ENCODE results near the gene PDCD1LG2.

PDCD1LG2 gene

DNA sequence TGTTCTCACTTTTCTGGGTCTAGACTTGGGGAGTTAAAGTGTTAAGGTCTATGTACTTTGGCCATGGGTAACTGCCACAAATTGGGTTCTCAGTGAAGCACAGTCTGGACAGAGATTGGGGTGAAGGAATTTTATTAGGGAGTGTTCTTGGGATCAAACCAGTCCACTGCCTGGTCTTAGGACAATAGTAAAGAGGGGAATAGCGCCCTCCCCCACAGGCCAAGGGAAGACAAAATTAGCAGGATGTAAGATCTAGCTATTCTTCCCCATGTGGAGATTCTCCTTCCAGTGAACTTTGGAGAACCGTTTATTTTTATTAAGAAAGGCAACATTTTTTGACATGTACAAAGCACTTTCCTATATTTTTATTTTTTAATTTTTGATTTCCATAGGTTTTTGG is 100.2 kb downstream of the PDCD1LG2 start:
- no peak for DNase-seq (ENCODE audit: low read depth in 2 of 2)

- DNase-seq (ENCODE audit: low read depth in 2 of 2) = no peak
Measured at GRCh38 chr9:5611321-5612184, 101.2 kb downstream of the PDCD1LG2 start.

DNA sequence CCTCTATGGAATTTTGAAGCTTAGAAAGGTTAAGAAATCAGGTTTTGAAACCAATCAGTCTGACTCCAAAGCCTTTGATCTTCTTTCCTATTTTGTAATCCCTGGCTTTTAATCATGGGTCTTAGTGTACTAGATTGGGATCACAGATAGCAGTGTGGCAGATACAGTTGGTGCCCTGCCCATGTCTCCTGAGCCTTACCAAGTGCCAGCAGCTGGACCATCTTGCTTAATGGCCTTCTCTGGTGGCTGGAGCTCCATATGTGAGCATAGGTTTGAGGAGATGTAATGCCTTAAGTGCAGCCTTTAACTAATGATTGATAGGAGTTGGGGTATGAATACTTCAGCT is 101.8 kb downstream of the PDCD1LG2 start:
- no peak for DNase-seq (ENCODE audit: low read depth in 2 of 2)

- DNase-seq (ENCODE audit: low read depth in 2 of 2) = no peak
Measured at GRCh38 chr9:5614192-5614591, 103.9 kb downstream of the PDCD1LG2 start.

DNA sequence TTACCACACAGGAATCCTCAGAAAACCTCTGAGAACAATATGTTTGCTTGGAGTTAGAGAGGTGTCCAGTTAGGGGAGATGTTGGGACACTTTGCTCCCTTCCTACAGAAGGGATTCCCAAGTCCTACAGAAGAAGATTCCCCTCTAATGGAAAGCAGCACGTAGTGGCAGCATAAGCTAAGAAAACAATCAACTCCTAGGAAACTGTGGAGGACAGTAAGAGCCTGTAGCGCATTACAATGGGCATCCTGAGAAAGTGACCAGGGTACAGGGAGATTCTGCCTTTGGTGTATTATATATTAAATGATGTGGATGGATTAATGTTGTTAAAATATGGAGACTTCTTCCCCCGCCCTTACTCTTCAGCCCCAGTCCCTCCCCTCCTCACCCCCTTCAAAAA is 104.7 kb downstream of the PDCD1LG2 start:
- no peak for DNase-seq (ENCODE audit: low read depth in 2 of 2)

GRCh38 chr9:5617749-5618148 is 107.4 kb downstream of the PDCD1LG2 start:
- no peak for DNase-seq (ENCODE audit: low read depth in 2 of 2)

GRCh38 chr9:5620494-5620893 is 110.2 kb downstream of the PDCD1LG2 start:
- DNase-seq (ENCODE audit: low read depth in 2 of 2) = no peak
